Keratinocyte (primary cell): ENCODE results near the gene MRGPRF. TPM values are rescaled to one million over a fixed set of nuclear protein-coding genes. Genes with fewer than 3 reads are reported as not detected.

Source experiments
- DNase-seq: peaks from one replicate; pipeline ENCODE4 v3.0.0-alpha.2; 2011; ENCODE audit warnings: low read depth, missing footprints, low spot score
- FAIRE-seq: peaks from 2 replicates; lab custom pipeline; 2011; peaks lifted over from hg19 to GRCh38; lab: Jason Lieb, UNC
- H2AFZ ChIP-seq: 2 replicates; pipeline ENCODE4 v1.6.0; 2012; ENCODE audit warnings: low read length, control low read depth, inconsistent platforms; ENCODE audit not compliant: control insufficient read depth
- H3K27ac ChIP-seq: 2 replicates; pipeline ENCODE4 v1.5.1; 2011; ENCODE audit warnings: low read length; ENCODE audit not compliant: control insufficient read depth, insufficient read depth
- H3K27me3 ChIP-seq: 3 replicates; pipeline ENCODE4 v1.6.0; 2011; ENCODE audit warnings: low read length; ENCODE audit not compliant: control insufficient read depth, insufficient read depth; ENCODE audit errors: extremely low read depth
- H3K36me3 ChIP-seq, 2 experiments: 2 replicates in 1 of 2; 3 replicates in 1 of 2; pipeline ENCODE4 v1.5.1; 2011; ENCODE audit warnings: low read length in 2 of 2, mild to moderate bottlenecking in 1 of 2; ENCODE audit not compliant: control insufficient read depth in 2 of 2, insufficient read depth in 2 of 2; ENCODE audit errors: extremely low read depth in 1 of 2
- H3K4me1 ChIP-seq: 3 replicates; pipeline ENCODE4 v1.5.1; 2011; ENCODE audit warnings: low read length; ENCODE audit not compliant: control insufficient read depth, insufficient read depth; ENCODE audit errors: extremely low read depth
- H3K4me2 ChIP-seq: 3 replicates; pipeline ENCODE4 v1.6.0; 2011; ENCODE audit warnings: low read depth, low read length; ENCODE audit not compliant: control insufficient read depth, insufficient read depth; ENCODE audit errors: extremely low read depth
- H3K4me3 ChIP-seq, 3 experiments: fragments of 200-600 bp in 1 of 3; sonication (generic) in 1 of 3; 2 replicates in 2 of 3; 3 replicates in 1 of 3; pipeline ENCODE4 v1.5.1; 2011 to 2016; ENCODE audit warnings: low read length in 3 of 3, mild to moderate bottlenecking in 3 of 3, control low read depth in 2 of 3, inconsistent platforms in 1 of 3, low read depth in 1 of 3, mixed read lengths in 1 of 3, mixed run types in 1 of 3, moderate library complexity in 1 of 3; ENCODE audit not compliant: control insufficient read depth in 2 of 3, insufficient read depth in 2 of 3; ENCODE audit errors: extremely low read depth in 1 of 3
- H3K79me2 ChIP-seq: 2 replicates; pipeline ENCODE4 v1.6.0; 2012; ENCODE audit warnings: low read length; ENCODE audit not compliant: control insufficient read depth, insufficient read depth
- H3K9ac ChIP-seq: 3 replicates; pipeline ENCODE4 v1.6.0; 2011; ENCODE audit warnings: low read length; ENCODE audit not compliant: control insufficient read depth, insufficient read depth; ENCODE audit errors: extremely low read depth
- H3K9me1 ChIP-seq: 3 replicates; pipeline ENCODE4 v1.6.0; 2011; ENCODE audit warnings: low read length; ENCODE audit not compliant: control insufficient read depth, insufficient read depth; ENCODE audit errors: extremely low read depth
- H3K9me3 ChIP-seq: 2 replicates; pipeline ENCODE4 v1.5.1; 2012; ENCODE audit warnings: low read depth, low read length; ENCODE audit not compliant: control insufficient read depth
- H4K20me1 ChIP-seq: 3 replicates; pipeline ENCODE4 v1.6.0; 2011; ENCODE audit warnings: low read length; ENCODE audit not compliant: control insufficient read depth, insufficient read depth; ENCODE audit errors: extremely low read depth
- EZH2 ChIP-seq: IDR thresholded peaks from one replicate; pipeline ENCODE4 v1.6.1; 2012; ENCODE audit warnings: inconsistent platforms, mild to moderate bottlenecking, low read length, moderate library complexity
- dilution Hi-C: fragments of 300-500 bp; cut with MboI; formaldehyde crosslinking; loops from one replicate; pipeline ENCODE4 v1.7.0; 2020; ENCODE audit warnings: low sequenced_read_pairs; ENCODE audit not compliant: extremely low pct_ligation_motif_present
- polyA plus RNA-seq, 5 experiments: library from polyadenylated mRNA; depleted of rRNA in 3 of 5; stranded (reverse) in 3 of 5; stranded (forward) in 1 of 5; unstranded in 1 of 5; fragments of >200 nt; gene quantifications; 1 replicate in 1 of 5; 2 replicates in 3 of 5; 3 replicates in 1 of 5; pipeline versions ENCODE4 v1.2.1 to v1.2.3, GENCODE V29; 2011 to 2012; ENCODE audit warnings: missing spikeins in 2 of 5, low read depth in 1 of 5, low replicate concordance in 1 of 5
- TF ChIP-seq, protein P1 (sequence below), 3 experiments: IDR thresholded peaks in 1 of 3; conservative IDR thresholded peaks in 1 of 3; optimal IDR thresholded peaks in 1 of 3; 2 replicates in 2 of 3; 3 replicates in 1 of 3; pipeline versions ENCODE3 to v1.5.1; 2011; ENCODE audit warnings: low read length in 3 of 3, mild to moderate bottlenecking in 3 of 3, moderate library complexity in 2 of 3, control low read depth in 1 of 3, inconsistent platforms in 1 of 3; ENCODE audit not compliant: insufficient read depth in 2 of 3; ENCODE audit errors: extremely low read depth in 1 of 3

The MRGPRF gene
- polyA plus RNA-seq, 1 donor (not counting 4 experiments of a cell fraction or from before 2014, with no cell fraction given), result not detected

GRCh38 chr11:69039501-69039900 is 26.5 kb upstream of the MRGPRF start:
- H3K4me3 ChIP-seq, result no peak overlapping the region
- H2AFZ ChIP-seq, result no peak overlapping the region
- TF ChIP-seq, protein P1, sequence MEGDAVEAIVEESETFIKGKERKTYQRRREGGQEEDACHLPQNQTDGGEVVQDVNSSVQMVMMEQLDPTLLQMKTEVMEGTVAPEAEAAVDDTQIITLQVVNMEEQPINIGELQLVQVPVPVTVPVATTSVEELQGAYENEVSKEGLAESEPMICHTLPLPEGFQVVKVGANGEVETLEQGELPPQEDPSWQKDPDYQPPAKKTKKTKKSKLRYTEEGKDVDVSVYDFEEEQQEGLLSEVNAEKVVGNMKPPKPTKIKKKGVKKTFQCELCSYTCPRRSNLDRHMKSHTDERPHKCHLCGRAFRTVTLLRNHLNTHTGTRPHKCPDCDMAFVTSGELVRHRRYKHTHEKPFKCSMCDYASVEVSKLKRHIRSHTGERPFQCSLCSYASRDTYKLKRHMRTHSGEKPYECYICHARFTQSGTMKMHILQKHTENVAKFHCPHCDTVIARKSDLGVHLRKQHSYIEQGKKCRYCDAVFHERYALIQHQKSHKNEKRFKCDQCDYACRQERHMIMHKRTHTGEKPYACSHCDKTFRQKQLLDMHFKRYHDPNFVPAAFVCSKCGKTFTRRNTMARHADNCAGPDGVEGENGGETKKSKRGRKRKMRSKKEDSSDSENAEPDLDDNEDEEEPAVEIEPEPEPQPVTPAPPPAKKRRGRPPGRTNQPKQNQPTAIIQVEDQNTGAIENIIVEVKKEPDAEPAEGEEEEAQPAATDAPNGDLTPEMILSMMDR (optimal IDR thresholded peaks at IDR 0.05 in 1 of 3, IDR thresholded peaks at IDR 0.05 in 1 of 3, conservative IDR thresholded peaks at IDR 0.05 in 1 of 3; ENCODE audit: extremely low read depth in 1 of 3, insufficient read depth in 2 of 3, low read length in 3 of 3), result no peak
- TF ChIP-seq EZH2, result no peak
- H3K27ac ChIP-seq, result no peak overlapping the region
- H3K9me1 ChIP-seq, result no peaks in the 10 kb centered on the region
- H3K9me3 ChIP-seq, result no peaks in the 10 kb centered on the region
- no peak overlapping the region for H3K4me2 ChIP-seq
- peaks cover 8% of the 10 kb centered on the region for H3K27me3 ChIP-seq
- H3K4me1 ChIP-seq, result no peaks in the 10 kb centered on the region
- FAIRE-seq (no peak), DNase-seq (no peak)
- dilution Hi-C loops, result no loop called here
- no peaks in the 10 kb centered on the region for H4K20me1 ChIP-seq
- H3K36me3 ChIP-seq, result no peaks in the 10 kb centered on the region
- no peaks in the 10 kb centered on the region for H3K79me2 ChIP-seq
- H3K9ac ChIP-seq, result no peak overlapping the region

- no peaks in the 10 kb centered on the region for H3K79me2 ChIP-seq
- H4K20me1 ChIP-seq, result no peaks in the 10 kb centered on the region
- H3K36me3 ChIP-seq, result no peaks in the 10 kb centered on the region
- H2AFZ ChIP-seq, result no peak overlapping the region
- H3K27me3 ChIP-seq, result peaks cover under 1% of the 10 kb centered on the region
- H3K9ac ChIP-seq, result no peak overlapping the region
- DNase-seq (no peak), FAIRE-seq (no peak)
- H3K4me1 ChIP-seq, result no peaks in the 10 kb centered on the region
- dilution Hi-C loops, result no loop called here
- no peak overlapping the region for H3K4me2 ChIP-seq
- no peak for TF ChIP-seq EZH2
- TF ChIP-seq, protein P1 (optimal IDR thresholded peaks at IDR 0.05 in 1 of 3, IDR thresholded peaks at IDR 0.05 in 1 of 3, conservative IDR thresholded peaks at IDR 0.05 in 1 of 3; ENCODE audit: extremely low read depth in 1 of 3, insufficient read depth in 2 of 3, low read length in 3 of 3), result no peak
- no peaks in the 10 kb centered on the region for H3K9me3 ChIP-seq
- H3K4me3 ChIP-seq, result no peak overlapping the region
- H3K27ac ChIP-seq, result no peak overlapping the region
- no peaks in the 10 kb centered on the region for H3K9me1 ChIP-seq
These were observed 24.5 kb upstream of the MRGPRF start for GRCh38 chr11:69037544-69037943.
